ENCODE measurements around the gene GEMIN4. TPM values are rescaled to one million over a fixed set of nuclear protein-coding genes. Genes with fewer than 3 reads are reported as not detected.

The GEMIN4 gene
- total and polyA plus RNA-seq, 2 of the 8 experiments (the other 6 are each of a cell fraction or from before 2014, with no cell fraction given) = 32.1 to 51.9 TPM

DNA sequence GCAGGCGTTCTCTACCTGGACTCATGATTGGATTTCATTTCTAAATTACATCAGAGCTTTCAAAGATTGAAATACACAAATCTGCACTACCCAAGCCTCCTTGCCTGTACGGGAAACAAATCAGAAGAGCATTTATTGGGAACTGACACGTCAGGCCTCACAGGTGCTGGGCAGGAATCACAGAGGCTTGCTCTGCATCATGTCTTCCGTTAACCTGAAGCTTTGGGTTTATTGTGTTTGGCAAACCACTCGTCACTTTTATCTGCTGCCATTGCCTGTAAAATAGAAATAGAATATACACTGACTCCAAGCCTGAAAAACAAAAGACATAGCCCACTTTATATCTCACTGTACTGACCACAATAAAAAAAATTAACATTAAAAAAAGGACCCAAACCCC lies 7.9 kb upstream of the GEMIN4 start (continued):
- TF ChIP-seq, protein P1, sequence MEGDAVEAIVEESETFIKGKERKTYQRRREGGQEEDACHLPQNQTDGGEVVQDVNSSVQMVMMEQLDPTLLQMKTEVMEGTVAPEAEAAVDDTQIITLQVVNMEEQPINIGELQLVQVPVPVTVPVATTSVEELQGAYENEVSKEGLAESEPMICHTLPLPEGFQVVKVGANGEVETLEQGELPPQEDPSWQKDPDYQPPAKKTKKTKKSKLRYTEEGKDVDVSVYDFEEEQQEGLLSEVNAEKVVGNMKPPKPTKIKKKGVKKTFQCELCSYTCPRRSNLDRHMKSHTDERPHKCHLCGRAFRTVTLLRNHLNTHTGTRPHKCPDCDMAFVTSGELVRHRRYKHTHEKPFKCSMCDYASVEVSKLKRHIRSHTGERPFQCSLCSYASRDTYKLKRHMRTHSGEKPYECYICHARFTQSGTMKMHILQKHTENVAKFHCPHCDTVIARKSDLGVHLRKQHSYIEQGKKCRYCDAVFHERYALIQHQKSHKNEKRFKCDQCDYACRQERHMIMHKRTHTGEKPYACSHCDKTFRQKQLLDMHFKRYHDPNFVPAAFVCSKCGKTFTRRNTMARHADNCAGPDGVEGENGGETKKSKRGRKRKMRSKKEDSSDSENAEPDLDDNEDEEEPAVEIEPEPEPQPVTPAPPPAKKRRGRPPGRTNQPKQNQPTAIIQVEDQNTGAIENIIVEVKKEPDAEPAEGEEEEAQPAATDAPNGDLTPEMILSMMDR (IDR thresholded peaks at IDR 0.05; ENCODE audit: control extremely low read depth in 1 of 3, insufficient read depth in 1 of 3, low read depth in 1 of 3, low read length in 3 of 3) = no peak
- no peak for TF ChIP-seq SP1 (IDR thresholded peaks at IDR 0.05; ENCODE audit: low read depth, low read length)
- TF ChIP-seq CTBP2 (IDR thresholded peaks at IDR 0.05; ENCODE audit: borderline replicate concordance, insufficient read depth, insufficient read length, low read length) = no peak
- TF ChIP-seq NANOG (IDR thresholded peaks at IDR 0.05; ENCODE audit: insufficient read depth, low read depth, low read length, poor library complexity, severe bottlenecking) = no peak
- no peak for TF ChIP-seq CHD1 (IDR thresholded peaks at IDR 0.05; ENCODE audit: low read depth, low read length)
- no peak for TF ChIP-seq TBP (IDR thresholded peaks at IDR 0.05; ENCODE audit: low read depth, low read length)
- no peak for TF ChIP-seq USF2 (IDR thresholded peaks at IDR 0.05; ENCODE audit: low read length)
